Right renal pelvis (tissue), 4 donors: ENCODE data around the gene CPED1. TPM values are rescaled to one million over a fixed set of nuclear protein-coding genes. Genes with fewer than 3 reads are reported as not detected.
"Not testable (repeated sequence)": the region's sequence is repeated elsewhere in the genome, so short reads cannot be mapped to it uniquely, and the experiment has no call there.

Source experiments
- DNase-seq, 4 donors: peaks; one replicate each; pipeline ENCODE4 v3.0.0-alpha.2; 2013; ENCODE audit warnings: low read depth in 4 of 4, low spot score in 3 of 4, missing footprints in 1 of 4
- polyA plus RNA-seq, 4 donors: library from polyadenylated mRNA; unstranded; fragments of 120-200 nt; gene quantifications; one replicate each; pipeline ENCODE4 v1.2.1, GENCODE V29; 2013; ENCODE audit not compliant: insufficient read length in 4 of 4

Gene CPED1
- polyA plus RNA-seq, 4 donors = 30.1 to 48.9 (median 43.6) TPM

GRCh38 chr7:120994512-120995410, 6.2 kb downstream of the CPED1 start:
- DNase-seq = no peak

GRCh38 chr7:120995654-120996053, 7.1 kb downstream of the CPED1 start:
- no peak for DNase-seq

- no peak for DNase-seq
Measured at GRCh38 chr7:120996333-120996987, 7.9 kb downstream of the CPED1 start.

- DNase-seq = no peak
Measured at GRCh38 chr7:120996988-120997345, 8.5 kb downstream of the CPED1 start.

- no peak for DNase-seq
Measured at GRCh38 chr7:120997882-120998474, 9.5 kb downstream of the CPED1 start.

GRCh38 chr7:120998520-120998919, 10.0 kb downstream of the CPED1 start:
- DNase-seq = no peak

GRCh38 chr7:120998996-120999565, 10.6 kb downstream of the CPED1 start:
- DNase-seq = no peak

GRCh38 chr7:121000081-121000983, 11.8 kb downstream of the CPED1 start:
- DNase-seq = no peak

- DNase-seq = no peak
Measured at GRCh38 chr7:121001234-121001906, 12.9 kb downstream of the CPED1 start.

GRCh38 chr7:121002048-121002756, 13.7 kb downstream of the CPED1 start:
- DNase-seq = no peak

GRCh38 chr7:121002757-121003200, 14.3 kb downstream of the CPED1 start:
- DNase-seq = no peak

GRCh38 chr7:121003986-121004685, 15.6 kb downstream of the CPED1 start:
- DNase-seq = no peak

- not testable (repeated sequence) for DNase-seq
Measured at GRCh38 chr7:121005058-121005457, 16.5 kb downstream of the CPED1 start.

GRCh38 chr7:121005996-121006584, 17.6 kb downstream of the CPED1 start:
- no peak for DNase-seq

- no peak for DNase-seq
Measured at GRCh38 chr7:121006711-121007315, 18.3 kb downstream of the CPED1 start.

- DNase-seq = no peak
Measured at GRCh38 chr7:121008816-121009215, 20.3 kb downstream of the CPED1 start.

- no peak for DNase-seq
Measured at GRCh38 chr7:121011401-121011800, 22.9 kb downstream of the CPED1 start.
